ENCODE data around the gene LHFPL2. TPM values are rescaled to one million over a fixed set of nuclear protein-coding genes. Genes with fewer than 3 reads are reported as not detected.
"Not testable (repeated sequence)": the region's sequence is repeated elsewhere in the genome, so short reads cannot be mapped to it uniquely, and the experiment has no call there.

Gene LHFPL2
- polyA plus RNA-seq, 2 donors = 0.84 to 1.4 TPM

DNA sequence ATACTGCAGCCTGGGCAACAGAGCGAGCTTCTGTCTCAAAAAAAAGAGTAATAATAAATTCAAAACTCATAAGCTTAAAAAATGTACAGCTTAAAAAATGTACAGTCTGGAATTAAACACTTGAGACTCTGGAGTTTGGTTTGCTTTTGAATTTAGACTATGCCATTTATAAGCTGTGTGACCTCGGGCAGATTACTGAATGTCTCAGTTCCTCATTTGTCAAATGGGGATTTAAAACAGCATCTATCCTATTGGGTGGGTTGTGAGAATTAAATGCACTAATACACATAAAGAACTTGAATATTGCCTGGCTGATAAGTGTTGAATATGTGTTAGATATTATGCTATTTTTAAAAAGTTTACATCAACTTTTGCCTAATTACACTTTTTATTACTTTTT, 189.7 kb downstream of the LHFPL2 start:
- Histone ChIP-seq H3K9me3 (ENCODE audit: control insufficient read depth in 2 of 2, insufficient read depth in 1 of 2, low read depth in 1 of 2, low read length in 1 of 2) (no peaks in the 10 kb centered on the region), H3K36me3 (ENCODE audit: control insufficient read depth in 2 of 2, insufficient read depth in 2 of 2, low read length in 1 of 2) (no peaks in the 10 kb centered on the region), H3K4me1 (ENCODE audit: control insufficient read depth in 2 of 2, insufficient read depth in 2 of 2, low read length in 1 of 2) (no peaks in the 10 kb centered on the region), H3K4me3 (ENCODE audit: low read depth in 1 of 2, low read length in 2 of 2) (no peak overlapping the region), H3K27ac (ENCODE audit: low read depth in 2 of 2, low read length in 1 of 2) (no peak overlapping the region), H3K27me3 (ENCODE audit: control insufficient read depth in 1 of 2, insufficient read depth in 2 of 2, low read length in 2 of 2) (no peaks in the 10 kb centered on the region)
- 86 to 90% methylated on average over 2 of the region's 2 CpGs for WGBS, 2 donors

DNA sequence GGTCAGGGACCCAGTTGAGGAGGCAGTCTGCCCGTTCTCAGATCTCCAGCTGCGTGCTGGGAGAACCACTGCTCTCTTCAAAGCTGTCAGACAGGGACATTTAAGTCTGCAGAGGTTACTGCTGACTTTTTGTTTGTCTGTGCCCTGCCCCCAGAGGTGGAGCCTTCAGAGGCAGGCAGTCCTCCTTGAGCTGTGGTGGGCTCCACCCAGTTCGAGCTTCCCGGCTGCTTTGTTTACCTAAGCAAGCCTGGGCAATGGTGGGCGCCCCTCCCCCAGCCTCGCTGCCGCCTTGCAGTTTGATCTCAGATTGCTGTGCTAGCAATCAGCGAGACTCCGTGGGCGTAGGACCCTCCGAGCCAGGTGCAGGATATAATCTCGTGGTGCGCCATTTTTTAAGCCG, 191.1 kb downstream of the LHFPL2 start:
- H3K27me3 ChIP-seq (ENCODE audit: control insufficient read depth in 1 of 2, insufficient read depth in 2 of 2, low read length in 2 of 2); H3K36me3 ChIP-seq (ENCODE audit: control insufficient read depth in 2 of 2, insufficient read depth in 2 of 2, low read length in 1 of 2); H3K27ac ChIP-seq (ENCODE audit: low read depth in 2 of 2, low read length in 1 of 2); H3K4me1 ChIP-seq (ENCODE audit: control insufficient read depth in 2 of 2, insufficient read depth in 2 of 2, low read length in 1 of 2); H3K9me3 ChIP-seq (ENCODE audit: control insufficient read depth in 2 of 2, insufficient read depth in 1 of 2, low read depth in 1 of 2, low read length in 1 of 2); H3K4me3 ChIP-seq (ENCODE audit: low read depth in 1 of 2, low read length in 2 of 2): not testable (repeated sequence)
- 81 to 87% methylated on average over 10 to 14 of the region's 14 CpGs for WGBS, 2 donors

DNA sequence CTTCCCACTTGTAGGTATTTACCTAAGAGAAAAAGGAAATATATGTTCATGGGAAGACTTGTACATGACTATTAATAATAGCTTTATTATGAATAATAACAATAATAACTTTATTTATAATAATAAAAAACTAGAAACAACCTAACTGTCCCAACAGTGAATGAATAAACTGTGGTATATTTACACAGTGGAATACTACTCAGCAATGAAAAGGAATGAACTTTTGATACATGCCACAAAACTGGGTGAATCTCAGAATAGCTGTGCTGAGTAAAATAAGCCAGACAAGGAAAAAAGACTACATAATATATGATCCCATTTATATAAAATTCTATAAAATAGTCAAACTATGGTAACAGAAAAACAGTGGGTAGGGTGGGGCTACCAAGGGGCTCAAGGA, 199.5 kb downstream of the LHFPL2 start:
- no peaks in the 10 kb centered on the region for H3K9me3 ChIP-seq (ENCODE audit: control insufficient read depth in 2 of 2, insufficient read depth in 1 of 2, low read depth in 1 of 2, low read length in 1 of 2)
- no peak overlapping the region for H3K27ac ChIP-seq (ENCODE audit: low read depth in 2 of 2, low read length in 1 of 2)
- no peaks in the 10 kb centered on the region for H3K36me3 ChIP-seq (ENCODE audit: control insufficient read depth in 2 of 2, insufficient read depth in 2 of 2, low read length in 1 of 2)
- H3K4me3 ChIP-seq (ENCODE audit: low read depth in 1 of 2, low read length in 2 of 2) = no peak overlapping the region
- no peaks in the 10 kb centered on the region for H3K4me1 ChIP-seq (ENCODE audit: control insufficient read depth in 2 of 2, insufficient read depth in 2 of 2, low read length in 1 of 2)
- no peaks in the 10 kb centered on the region for H3K27me3 ChIP-seq (ENCODE audit: control insufficient read depth in 1 of 2, insufficient read depth in 2 of 2, low read length in 2 of 2)

DNA sequence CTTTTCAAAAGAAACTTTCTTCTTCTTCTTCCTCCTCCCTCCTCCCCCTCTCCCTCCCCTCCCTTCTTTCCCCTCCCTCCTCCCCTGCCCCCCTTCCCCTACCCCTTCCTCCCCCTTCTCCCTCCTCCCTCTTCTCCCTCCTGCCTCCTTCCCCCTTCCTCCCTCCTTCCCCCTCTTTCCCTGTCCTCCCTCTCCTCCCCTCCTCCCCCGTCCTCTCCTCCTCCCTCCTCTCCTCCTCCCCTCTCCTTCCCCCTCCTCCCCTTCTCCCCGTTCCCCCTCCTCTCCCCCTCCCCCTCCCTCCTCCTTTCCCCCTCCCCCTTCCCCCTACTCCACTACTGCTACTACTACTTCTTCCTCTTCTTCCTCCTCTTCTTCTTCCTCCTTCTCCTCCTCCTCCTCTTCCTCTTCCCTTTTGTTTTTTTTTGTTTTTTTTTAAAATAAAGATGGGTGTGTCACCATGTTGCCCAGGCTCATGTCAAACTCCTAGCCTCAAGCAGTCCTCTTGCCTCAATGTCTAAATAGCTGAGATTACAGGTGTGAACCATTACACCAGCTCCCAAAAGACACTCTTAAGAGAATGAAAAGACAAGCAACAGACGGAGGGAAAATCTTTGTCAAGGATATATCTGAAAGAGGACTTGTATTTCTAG, 200.7 kb downstream of the LHFPL2 start:
- Histone ChIP-seq H3K27me3 (ENCODE audit: control insufficient read depth in 1 of 2, insufficient read depth in 2 of 2, low read length in 2 of 2) (no peaks in the 10 kb centered on the region), H3K36me3 (ENCODE audit: control insufficient read depth in 2 of 2, insufficient read depth in 2 of 2, low read length in 1 of 2) (no peaks in the 10 kb centered on the region), H3K27ac (ENCODE audit: low read depth in 2 of 2, low read length in 1 of 2) (no peak overlapping the region), H3K9me3 (ENCODE audit: control insufficient read depth in 2 of 2, insufficient read depth in 1 of 2, low read depth in 1 of 2, low read length in 1 of 2) (no peaks in the 10 kb centered on the region), H3K4me3 (ENCODE audit: low read depth in 1 of 2, low read length in 2 of 2) (no peak overlapping the region), H3K4me1 (ENCODE audit: control insufficient read depth in 2 of 2, insufficient read depth in 2 of 2, low read length in 1 of 2) (no peaks in the 10 kb centered on the region)
- 71 to 96% methylated on average over 2 to 3 of the region's 3 CpGs for WGBS, 2 donors

Measured in esophagus (tissue), 2 donors.